HG03460 (cell line): ENCODE measurements around the gene HNRNPK.
"Not testable (repeated sequence)": the region's sequence is repeated elsewhere in the genome, so short reads cannot be mapped to it uniquely, and the experiment has no call there.

Experiments
- ATAC-seq: cut with Tn5 transposase; IDR thresholded peaks from one replicate; pipeline ENCODE4 v1.9.1; 2021; ENCODE audit not compliant: unreplicated experiment

The HNRNPK gene

DNA sequence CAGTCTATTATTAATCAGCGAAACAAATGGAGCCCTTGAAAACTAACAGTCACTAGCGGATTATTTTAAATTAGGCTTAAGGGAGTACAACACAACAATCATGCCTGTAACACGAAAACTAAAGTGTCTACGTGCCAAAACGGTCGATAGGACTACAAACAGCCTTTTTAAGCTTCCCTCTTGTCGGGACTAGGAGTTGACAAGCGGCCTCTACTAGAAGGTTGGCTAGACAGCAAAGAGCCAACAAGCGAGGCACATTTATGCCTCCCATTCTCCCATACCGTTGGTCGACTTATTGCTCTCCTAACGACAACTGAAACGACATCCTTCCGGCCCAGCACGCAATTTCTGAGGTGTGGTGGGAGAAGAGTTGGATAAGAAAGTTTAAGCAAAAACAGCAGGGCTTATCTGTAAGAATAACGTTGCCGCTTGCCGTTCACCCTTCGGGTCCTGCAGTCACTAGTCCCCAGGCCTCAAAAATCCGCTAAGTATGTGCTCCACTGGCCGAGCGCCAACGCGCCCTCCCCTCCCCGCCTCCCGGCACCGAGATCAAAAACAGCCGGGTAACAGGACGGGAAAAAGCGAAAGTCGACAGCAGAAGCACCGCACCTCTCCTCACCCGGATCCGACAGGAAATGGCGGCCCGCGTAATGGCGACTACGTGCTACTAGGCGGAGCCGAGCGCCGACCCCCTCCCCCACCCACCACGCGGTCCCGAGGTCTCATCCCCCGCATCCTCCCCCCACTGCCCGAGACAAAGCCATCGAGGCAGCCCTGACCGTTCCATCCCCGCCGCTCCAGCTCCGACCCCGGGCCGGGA is 813 bp downstream of the HNRNPK start:
- no peak for ATAC-seq

DNA sequence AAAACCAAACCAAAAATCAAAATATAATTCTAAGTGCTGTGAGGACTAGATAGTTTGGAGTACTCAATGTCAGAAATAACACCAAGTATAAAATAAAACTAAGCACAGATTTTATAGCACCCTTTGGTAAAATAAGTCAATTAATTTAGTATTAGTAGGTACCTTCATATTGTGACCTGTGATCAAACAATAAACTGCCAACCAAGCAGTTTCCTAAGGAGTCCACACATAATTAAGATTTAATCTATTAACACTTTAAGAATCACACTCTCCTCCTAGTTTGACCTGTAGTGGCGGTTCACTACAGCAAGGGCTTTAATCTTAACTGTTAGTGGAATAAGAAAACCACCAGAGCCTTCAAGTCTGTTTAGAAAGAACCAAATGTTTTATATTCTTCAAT is 2.8 kb downstream of the HNRNPK start:
- ATAC-seq, result no peak

DNA sequence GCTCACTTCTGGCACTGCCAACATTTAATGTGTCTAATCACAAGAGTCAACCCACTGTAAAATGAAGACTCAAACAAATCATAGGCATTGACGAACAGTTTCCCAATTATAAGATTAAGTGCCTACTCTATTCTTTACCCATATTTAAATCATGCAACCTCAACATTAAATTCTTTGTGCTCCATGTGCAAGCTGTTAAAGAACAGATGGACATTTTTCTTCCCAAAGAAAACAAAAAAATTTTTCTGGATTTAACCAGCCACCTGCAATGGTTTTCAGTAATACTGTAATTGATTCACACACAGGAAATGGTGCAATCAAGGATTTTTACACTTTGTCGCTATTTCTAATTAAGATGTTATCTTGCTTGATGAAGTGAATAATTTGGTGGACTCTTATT is 3.6 kb downstream of the HNRNPK start:
- ATAC-seq, result no peak

GRCh38 chr9:83975300-83975699 is 4.7 kb downstream of the HNRNPK start:
- ATAC-seq, result no peak

DNA sequence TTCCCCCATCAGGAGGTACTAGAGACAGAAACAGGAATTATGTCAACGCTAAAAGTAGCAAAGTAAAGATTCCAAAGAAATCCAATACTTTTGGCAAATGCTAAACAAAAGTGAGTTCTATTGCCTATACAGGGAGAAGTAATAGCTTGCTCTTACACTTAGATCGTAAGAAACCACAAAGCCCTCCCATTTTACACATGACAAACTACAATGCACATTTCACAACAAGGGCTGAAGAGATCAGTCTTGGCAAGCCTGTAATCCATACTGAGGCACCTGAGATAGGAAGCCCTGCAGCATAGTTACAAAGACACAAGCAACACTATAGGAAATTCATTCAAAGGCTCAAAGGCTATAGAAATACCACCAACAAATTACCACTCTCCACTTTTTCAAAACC is 7.7 kb downstream of the HNRNPK start:
- ATAC-seq, result no peak

- no peak for ATAC-seq
Observed at GRCh38 chr9:83971485-83971884, 8.5 kb downstream of the HNRNPK start.

- no peak for ATAC-seq
Observed at GRCh38 chr9:83969602-83970001, 10.4 kb downstream of the HNRNPK start.

- ATAC-seq, result no peak
Observed at GRCh38 chr9:83967073-83967472, 12.9 kb downstream of the HNRNPK start.

DNA sequence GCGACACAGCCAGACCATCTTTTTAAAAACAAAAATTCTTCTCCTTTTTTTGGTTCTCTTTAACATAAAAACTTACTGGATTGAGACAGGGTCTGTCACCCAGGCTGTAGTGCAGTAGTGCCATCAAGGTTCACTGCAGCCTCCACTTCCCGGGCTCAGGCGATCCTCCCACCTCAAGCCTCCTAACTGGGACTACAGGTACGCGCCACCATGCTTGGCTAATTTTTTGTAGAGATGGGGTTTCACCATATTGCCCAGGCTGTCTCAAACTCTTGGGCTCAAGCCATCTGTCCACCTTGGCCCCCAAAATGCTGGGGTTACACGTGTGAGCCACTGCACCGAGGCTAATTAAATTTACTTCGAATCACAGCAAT is 13.8 kb downstream of the HNRNPK start:
- ATAC-seq, result no peak

DNA sequence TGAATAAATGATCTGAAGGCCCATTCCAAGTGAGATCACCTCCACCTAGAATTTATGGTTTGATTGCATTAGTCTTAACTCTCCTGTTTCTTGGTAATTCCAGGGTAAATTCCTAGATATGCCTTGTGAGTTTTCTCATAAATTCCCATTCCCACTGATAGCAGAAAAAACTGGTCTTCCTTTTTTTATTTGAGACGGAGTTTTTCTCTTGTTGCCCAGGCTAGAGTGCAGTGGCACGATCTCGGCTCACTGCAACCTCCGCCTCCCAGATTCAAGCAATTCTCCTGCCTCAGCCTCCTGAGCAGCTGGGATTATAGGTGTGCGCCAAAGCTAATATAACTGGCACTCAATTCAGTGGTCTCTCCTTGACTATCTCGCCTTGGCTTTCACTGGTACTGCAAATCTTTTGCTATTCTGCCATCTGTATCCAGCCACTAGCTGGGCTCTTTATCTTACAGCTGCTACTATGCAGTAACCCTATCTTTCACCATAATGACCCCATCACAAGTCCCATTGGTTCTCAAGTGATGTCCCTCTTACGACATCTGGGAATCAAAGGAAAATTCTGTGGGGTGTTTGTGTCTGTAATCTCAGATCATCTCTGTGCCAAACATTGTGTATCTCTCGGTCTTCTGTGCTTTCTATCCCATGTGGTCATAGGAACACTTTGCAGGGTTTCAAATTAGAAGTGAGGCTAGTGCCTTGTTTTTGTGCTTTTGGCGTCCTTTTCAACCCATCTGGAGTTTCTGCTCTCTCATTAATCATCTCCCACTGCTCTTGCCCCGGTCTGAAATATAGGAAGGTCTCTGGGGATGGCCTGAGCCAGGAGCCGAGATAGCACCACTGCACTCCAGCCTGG is 14.4 kb downstream of the HNRNPK start:
- ATAC-seq, result no peak

DNA sequence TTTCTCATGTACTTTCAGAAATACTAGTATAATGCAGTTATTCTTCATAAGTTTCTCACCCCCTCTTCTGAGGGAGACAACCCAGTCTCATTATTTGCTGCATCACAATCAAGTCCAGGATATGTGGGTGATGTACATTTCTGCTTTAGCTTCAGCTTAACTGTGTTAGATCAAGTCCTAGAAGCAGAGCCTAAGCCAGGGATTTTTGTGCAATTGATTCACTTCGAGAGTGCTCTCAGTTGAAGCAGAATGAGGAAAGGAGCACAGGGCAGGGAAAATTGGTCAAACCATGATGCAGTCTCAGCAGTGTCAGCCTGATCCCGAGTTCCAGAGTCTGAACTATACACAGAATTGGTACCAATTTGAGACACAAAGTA is 15.1 kb downstream of the HNRNPK start:
- no peak for ATAC-seq

DNA sequence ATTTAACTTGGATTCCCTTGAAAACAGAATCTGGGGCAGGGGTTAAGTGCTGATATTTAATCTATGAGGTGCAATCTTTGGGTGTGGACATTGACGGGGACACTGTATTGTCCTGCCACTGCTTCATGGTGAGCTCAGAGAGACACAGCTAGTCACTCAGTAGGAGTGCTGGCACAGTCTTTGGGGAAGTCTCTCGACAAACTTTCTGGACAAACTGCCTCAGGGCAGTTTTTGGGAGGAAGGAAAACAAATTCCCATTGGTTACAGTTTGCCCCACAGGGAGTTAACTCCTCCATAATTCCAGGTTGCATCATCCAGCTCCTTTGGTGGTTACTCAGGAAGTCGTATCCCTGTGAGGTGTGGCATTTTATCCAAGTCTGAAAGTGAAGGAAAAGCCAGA is 17.9 kb downstream of the HNRNPK start:
- no peak for ATAC-seq

DNA sequence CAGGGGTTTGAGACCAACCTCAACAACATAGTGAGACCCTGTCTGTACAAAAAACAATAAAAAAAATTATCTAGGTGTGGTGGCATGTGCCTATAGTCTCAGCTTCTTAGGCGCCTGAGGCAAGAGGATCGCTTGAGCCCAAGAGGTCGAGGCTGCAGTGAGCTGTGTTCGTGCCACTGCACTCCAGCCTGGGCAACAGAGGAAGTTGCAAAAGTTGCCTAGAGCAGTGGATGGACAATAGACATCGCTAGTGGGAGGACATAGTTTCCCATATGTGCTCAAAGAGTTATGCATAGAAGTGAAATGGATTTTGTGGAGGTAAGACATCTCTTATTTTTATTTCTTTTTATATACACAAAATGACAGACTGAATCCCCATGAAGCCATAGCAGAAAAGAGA is 19.0 kb downstream of the HNRNPK start:
- no peak for ATAC-seq

DNA sequence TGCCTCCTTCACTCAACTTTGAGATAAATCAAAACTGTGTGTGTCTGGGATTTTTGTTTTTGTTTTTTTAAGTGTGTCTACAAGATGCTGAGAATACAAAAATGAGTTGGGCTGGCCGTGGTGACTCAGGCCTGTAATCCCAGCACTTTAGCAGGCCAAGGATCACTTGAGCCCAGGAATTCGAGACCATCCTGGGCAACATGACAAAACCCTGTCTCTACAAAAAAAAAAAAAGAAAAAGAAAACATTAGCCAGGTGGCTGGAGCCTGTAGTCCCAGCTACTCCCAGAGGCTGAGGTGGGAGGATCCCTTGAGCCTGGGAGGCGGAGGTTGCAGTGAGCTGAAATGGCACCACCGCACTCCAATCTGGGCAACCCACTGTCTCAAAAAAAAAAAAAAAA is 21.0 kb downstream of the HNRNPK start:
- ATAC-seq, result no peak

DNA sequence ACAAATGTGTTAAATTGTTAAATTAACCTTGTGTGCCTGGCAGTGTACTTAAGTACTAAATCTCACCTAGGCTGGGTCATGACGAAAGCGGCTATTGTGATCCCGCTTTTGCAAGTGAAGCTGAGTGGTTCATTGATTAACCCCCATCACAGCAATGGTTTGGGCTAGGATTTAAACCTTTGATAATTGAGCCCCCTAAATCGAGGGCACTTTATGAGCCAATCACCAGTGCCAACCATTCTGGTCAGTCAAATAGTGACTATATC is 22.8 kb downstream of the HNRNPK start:
- ATAC-seq, result no peak

- peak; percentile 83 for ATAC-seq
Observed at GRCh38 chr9:83956436-83957247, 23.4 kb downstream of the HNRNPK start.

DNA sequence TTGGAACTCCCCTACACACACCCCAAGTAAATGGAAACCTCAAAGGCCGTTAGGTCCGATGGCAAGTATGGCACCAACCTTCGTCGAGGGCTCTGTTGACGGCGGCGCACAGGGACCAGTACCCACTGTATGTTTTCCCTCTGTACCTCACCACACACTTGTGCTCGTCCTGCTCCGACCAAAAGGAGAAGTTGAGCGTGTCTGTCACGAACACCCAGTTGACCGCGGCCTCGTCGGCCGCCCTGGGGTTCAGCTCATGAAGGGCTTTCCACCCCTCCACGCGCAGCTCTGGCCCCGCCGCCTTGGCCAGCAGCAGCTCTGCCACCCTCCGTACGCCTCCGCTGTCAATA is 24.0 kb downstream of the HNRNPK start:
- ATAC-seq, result peak; percentile 57

DNA sequence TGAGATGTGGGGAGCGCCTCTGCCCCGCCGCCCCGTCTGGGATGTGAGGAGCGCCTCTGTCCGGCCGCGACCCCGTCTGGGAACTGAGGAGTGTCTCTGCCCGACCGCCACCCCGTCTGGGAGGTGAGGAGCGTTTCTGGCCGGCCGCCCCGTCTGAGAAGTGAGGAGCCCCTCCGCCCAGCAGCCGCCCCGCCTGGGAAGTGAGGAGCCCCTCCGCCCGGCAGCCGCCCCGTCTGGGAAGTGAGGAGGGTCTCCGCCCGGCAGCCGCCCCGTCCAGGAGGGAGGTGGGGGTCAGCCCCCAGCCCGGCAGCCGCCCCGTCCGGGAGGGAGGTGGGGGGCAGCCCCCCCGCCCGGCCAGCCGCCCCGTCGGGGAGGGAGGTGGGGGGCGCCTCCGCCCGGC is 31.9 kb downstream of the HNRNPK start:
- not testable (repeated sequence) for ATAC-seq

GRCh38 chr9:83940590-83941303 is 39.3 kb downstream of the HNRNPK start:
- ATAC-seq, result no peak

- no peak for ATAC-seq
Observed at GRCh38 chr9:83937861-83938455, 42.1 kb downstream of the HNRNPK start.

- no peak for ATAC-seq
Observed at GRCh38 chr9:83936523-83936922, 43.5 kb downstream of the HNRNPK start.
